Heart left ventricle (tissue), 16 donors: ENCODE measurements around the gene LPIN2. TPM values are rescaled to one million over a fixed set of nuclear protein-coding genes. Genes with fewer than 3 reads are reported as not detected.

Experiments used
- ATAC-seq, 4 donors: fragments of 200-7000 bp; cut with Tn5 transposase; one replicate each; pipeline ENCODE4 v1.9.1; 2020 to 2022; ENCODE audit warnings: moderate library complexity in 4 of 4, mild to moderate bottlenecking in 3 of 4, moderate number of reproducible peaks in 1 of 4
- DNase-seq, 5 donors: peaks; one replicate each; pipeline ENCODE4 v3.0.0-alpha.2; 2020
- H3K27ac ChIP-seq, 12 donors: fragments of 200-600 bp; sonication (generic) in 4 of 12; one replicate each; pipeline versions ENCODE4 v1.5.0 to v1.8.0; 2016 to 2022; ENCODE audit warnings: mild to moderate bottlenecking in 2 of 12
- H3K27me3 ChIP-seq, 9 donors: fragments of 200-600 bp; sonication (generic) in 2 of 9; one replicate each; pipeline versions ENCODE4 v1.5.1 to v1.8.0; 2016 to 2022; ENCODE audit warnings: mild to moderate bottlenecking in 3 of 9
- H3K36me3 ChIP-seq, 9 donors: fragments of 200-600 bp; sonication (generic) in 2 of 9; one replicate each; pipeline versions ENCODE4 v1.5.0 to v1.8.0; 2018 to 2022; ENCODE audit warnings: mild to moderate bottlenecking in 2 of 9
- H3K4me1 ChIP-seq, 12 donors: fragments of 200-600 bp; sonication (generic) in 4 of 12; one replicate each; pipeline versions ENCODE4 v1.5.0 to v1.8.0; 2016 to 2022; ENCODE audit warnings: mild to moderate bottlenecking in 3 of 12
- H3K4me3 ChIP-seq, 12 donors: fragments of 200-600 bp; sonication (generic) in 4 of 12; one replicate each; pipeline versions ENCODE4 v1.5.0 to v1.8.0; 2017 to 2022; ENCODE audit warnings: mild to moderate bottlenecking in 9 of 12, moderate library complexity in 4 of 12
- H3K9me3 ChIP-seq, 12 donors: fragments of 200-600 bp; sonication (generic) in 4 of 12; one replicate each; pipeline versions ENCODE4 v1.5.0 to v1.8.0; 2016 to 2022; ENCODE audit warnings: mild to moderate bottlenecking in 1 of 12
- POLR2A ChIP-seq, 2 donors: fragments of 450-650 bp; IDR thresholded peaks; one replicate each; pipeline ENCODE4 v1.6.1; 2017; ENCODE audit warnings: antibody characterized with exemption in 2 of 2, mild to moderate bottlenecking in 2 of 2, moderate library complexity in 2 of 2
- WGBS, 4 donors: extraction: QIAGEN DNeasy Blood & Tissue Kit in 2 of 4; methylation state at CpG; one replicate each; pipeline versions ENCODE4 v1.1.5 to v1.1.7; 2013 to 2018; 5-methylcytosine and 5-hydroxymethylcytosine counted together
- intact Hi-C, 10 donors: fragments of 100-400 bp; cut with DNase I; formaldehyde crosslinking; loops; one replicate each; pipeline versions ENCODE4 v1.11.1 to v1.14.2; 2022
- polyA plus RNA-seq, 2 donors: library from polyadenylated mRNA; stranded (reverse); fragments of 200-250 nt; gene quantifications; one replicate each; pipeline ENCODE4 v1.2.3, GENCODE V29; 2013
- total RNA-seq, 9 donors: library from RNA; depleted of rRNA in 2 of 9; stranded (reverse); fragments of >200 nt in 2 of 9; fragmentation: NEBNext Ultra II Directional in 3 of 9; extraction: Animal tissue kit (Norgen Biotek cat#: 25700) in 3 of 9; gene quantifications; one replicate each; pipeline versions ENCODE4 v1.1.0 to v1.2.4, GENCODE V29; 2016 to 2023
- TF ChIP-seq, protein P1 (sequence below), 12 donors: fragments of 200-600 bp; sonication (generic) in 4 of 12; IDR thresholded peaks; one replicate each; pipeline versions ENCODE4 v1.5.0 to v1.8.0; 2018 to 2022; ENCODE audit warnings: antibody characterized with exemption in 12 of 12, mild to moderate bottlenecking in 5 of 12
- donor health status: ischemic (EF 13 %, LVEDD 7.1; RV severe dilation, severe dysfunction).
- donor health status: healthy with polysubstance abuse.
- donor health status: DM: no; HTN: yes; CAD: no.
- donor health status: DM: no; HTN: no; CAD: no.
- donor health status: ischemic (EF 25% LVEDD 6.9; RV normal size, moderate dysfunction).
- donor health status: ischemic (EF 25% LVEDD 5.7; RV mildly dilated, moderate dysfunction).
- donor health status: healthy.
- donor health status: DM: yes; HTN: yes; CAD: no.
- donor health status: ischemic (EF 35%, LVEDD 5.7; RV mildly dilated, moderate dysfunction).
- donor health status: nonischemic (EF 11% LVEDD 7.7; RV severe dilation, severe dysfunction).
- donor health status: DM: yes; HTN: yes; CAD: no.
- donor health status: PGD.
- donor health status: ischemic (EF 29% LVEDD 5.4; RV normal size, mild dysfunction).
- donor health status: nonischemic (EF 23%, LVEDD 6.1; RV moderate dilation, normal function).

Gene LPIN2
- total and polyA plus RNA-seq, 11 donors: 1.9 to 21.6 (median 10.9) TPM

DNA sequence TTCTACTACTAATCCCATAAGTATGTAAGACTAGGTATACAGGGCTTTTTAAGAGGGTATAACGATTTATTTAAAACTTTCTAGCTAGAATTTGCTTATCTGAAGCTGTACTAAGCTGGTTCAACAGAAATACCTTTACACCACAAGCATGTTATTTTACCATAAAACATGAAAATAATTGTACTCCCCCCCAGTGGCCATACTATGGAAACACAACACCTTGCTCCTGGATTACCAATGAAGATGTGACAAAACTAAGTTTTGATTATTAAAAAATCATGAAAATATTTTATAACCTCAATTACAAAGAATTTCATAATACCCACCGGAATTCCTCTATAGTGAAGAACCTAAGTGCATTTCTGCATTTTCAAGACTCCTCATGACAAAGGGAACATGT lies 27.3 kb downstream of the LPIN2 start:
- Histone ChIP-seq H3K27me3 (no peaks in the 10 kb centered on the region), H3K4me1 (peaks cover 0 to 47% (median 16%) of the 10 kb centered on the region in 12 donors), H3K9me3 (no peaks in the 10 kb centered on the region), H3K4me3 (no peak overlapping the region), H3K27ac (no peak overlapping the region), H3K36me3 (no peaks in the 10 kb centered on the region)
- DNase-seq (no peak), ATAC-seq (no peak)
- WGBS, 4 donors: 85 to 96% (median 87%) methylated on average over 2 of the region's 2 CpGs
- no peak for TF ChIP-seq POLR2A (IDR thresholded peaks at IDR 0.05)
- TF ChIP-seq, protein P1, sequence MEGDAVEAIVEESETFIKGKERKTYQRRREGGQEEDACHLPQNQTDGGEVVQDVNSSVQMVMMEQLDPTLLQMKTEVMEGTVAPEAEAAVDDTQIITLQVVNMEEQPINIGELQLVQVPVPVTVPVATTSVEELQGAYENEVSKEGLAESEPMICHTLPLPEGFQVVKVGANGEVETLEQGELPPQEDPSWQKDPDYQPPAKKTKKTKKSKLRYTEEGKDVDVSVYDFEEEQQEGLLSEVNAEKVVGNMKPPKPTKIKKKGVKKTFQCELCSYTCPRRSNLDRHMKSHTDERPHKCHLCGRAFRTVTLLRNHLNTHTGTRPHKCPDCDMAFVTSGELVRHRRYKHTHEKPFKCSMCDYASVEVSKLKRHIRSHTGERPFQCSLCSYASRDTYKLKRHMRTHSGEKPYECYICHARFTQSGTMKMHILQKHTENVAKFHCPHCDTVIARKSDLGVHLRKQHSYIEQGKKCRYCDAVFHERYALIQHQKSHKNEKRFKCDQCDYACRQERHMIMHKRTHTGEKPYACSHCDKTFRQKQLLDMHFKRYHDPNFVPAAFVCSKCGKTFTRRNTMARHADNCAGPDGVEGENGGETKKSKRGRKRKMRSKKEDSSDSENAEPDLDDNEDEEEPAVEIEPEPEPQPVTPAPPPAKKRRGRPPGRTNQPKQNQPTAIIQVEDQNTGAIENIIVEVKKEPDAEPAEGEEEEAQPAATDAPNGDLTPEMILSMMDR (IDR thresholded peaks at IDR 0.05): peak; percentile 33 to 57 (median 50)
- intact Hi-C loops: loop anchor here in 3 of 10 donors (2.0 to 10.0 kb wide), 3 partner anchors 45 to 53 kb away; no protein-coding TSS in a partner anchor

DNA sequence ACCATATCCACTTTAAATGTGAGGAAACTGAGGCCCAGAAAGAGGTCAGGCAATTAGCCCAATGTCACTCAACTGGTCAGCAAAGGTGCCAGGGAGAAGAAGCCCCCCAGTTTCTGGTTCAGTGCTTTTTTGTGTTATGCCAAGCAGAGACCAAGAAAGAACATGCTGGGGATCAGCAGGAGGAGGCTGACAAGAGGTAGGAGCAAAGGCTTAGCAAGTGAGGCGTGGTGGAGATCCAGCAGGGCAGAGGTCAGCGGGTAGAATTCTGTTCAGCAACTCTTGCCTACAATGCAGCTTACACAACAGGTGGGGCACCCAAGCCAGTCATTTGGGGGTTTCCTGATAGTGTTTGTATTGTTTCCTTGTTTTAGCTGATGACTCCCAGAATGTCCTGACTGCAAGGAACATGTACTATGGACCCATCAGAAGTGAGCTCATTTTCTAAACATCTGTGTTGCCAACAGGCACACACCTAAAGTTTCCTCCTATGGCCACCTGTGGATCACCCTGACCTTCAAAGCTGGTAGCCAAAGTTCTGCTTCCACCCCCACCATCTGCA lies 28.2 kb downstream of the LPIN2 start:
- Histone ChIP-seq H3K36me3 (no peaks in the 10 kb centered on the region), H3K27me3 (no peaks in the 10 kb centered on the region), H3K9me3 (no peaks in the 10 kb centered on the region), H3K27ac (no peak overlapping the region), H3K4me1 (peaks cover 1 to 55% (median 24%) of the 10 kb centered on the region in 12 donors), H3K4me3 (no peak overlapping the region)
- intact Hi-C loops: loop anchor here in 6 of 10 donors (5.0 to 10.0 kb wide), 4 partner anchors 37 to 52 kb away; no protein-coding TSS in a partner anchor
- WGBS, 4 donors: 91 to 98% (median 96%) methylated on average over 2 of the region's 2 CpGs
- ATAC-seq: peak in 2 of 4 donors; percentile 16 to 24
- TF ChIP-seq, protein P1 (IDR thresholded peaks at IDR 0.05): no peak
- no peak for DNase-seq

DNA sequence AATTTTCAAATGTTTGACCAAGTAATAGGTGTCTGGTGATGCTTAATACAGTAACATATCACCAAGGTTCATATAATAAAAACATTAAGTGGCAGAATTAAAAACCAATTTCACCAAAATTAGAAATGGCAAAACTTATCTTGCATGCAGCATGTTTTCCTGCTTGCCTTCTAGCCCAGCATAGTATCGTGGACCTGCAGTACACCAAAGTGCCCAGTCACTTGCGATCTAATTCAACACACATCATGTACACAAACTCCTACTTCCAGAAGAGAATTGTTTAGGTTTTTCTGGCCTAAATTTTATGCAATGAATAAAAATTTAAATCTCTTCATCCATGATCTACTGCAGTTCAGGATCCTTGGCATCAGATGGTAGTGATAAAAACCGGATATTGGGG lies 28.9 kb downstream of the LPIN2 start:
- peaks cover 3 to 62% (median 30%) of the 10 kb centered on the region in 12 donors for H3K4me1 ChIP-seq
- ATAC-seq (no peak), DNase-seq (no peak)
- no peak overlapping the region for H3K4me3 ChIP-seq
- no peak overlapping the region for H3K27ac ChIP-seq
- WGBS, 4 donors: 91 to 97% (median 95%) methylated on average over 3 of the region's 3 CpGs
- H3K36me3 ChIP-seq: no peaks in the 10 kb centered on the region
- intact Hi-C loops: loop anchor here in 5 of 10 donors (5.0 to 10.0 kb wide), 4 partner anchors 37 to 52 kb away; no protein-coding TSS in a partner anchor
- TF ChIP-seq, protein P1 (IDR thresholded peaks at IDR 0.05): no peak
- no peak for TF ChIP-seq POLR2A (IDR thresholded peaks at IDR 0.05)
- no peaks in the 10 kb centered on the region for H3K9me3 ChIP-seq
- H3K27me3 ChIP-seq: no peaks in the 10 kb centered on the region

DNA sequence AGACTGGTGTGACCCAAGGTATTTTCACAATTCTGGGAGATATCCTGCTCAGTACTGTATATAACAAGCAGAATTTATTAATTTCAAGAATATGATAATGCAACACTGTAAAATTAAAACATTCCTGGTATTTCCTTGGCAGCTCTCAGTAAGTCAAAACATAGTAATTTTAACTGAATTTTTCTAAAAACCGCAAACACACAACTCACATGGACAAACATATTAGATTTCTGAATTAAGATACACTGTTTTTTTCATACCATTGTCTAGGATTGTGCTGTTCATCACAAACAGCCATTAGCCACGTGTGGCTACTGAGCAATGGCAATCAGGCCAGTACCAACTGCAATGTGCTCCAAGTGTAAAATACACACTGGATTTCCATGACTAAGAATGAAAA lies 29.6 kb downstream of the LPIN2 start:
- H3K4me1 ChIP-seq: peaks cover 6 to 70% (median 37%) of the 10 kb centered on the region in 12 donors

More for the DNA sequence above, 29.6 kb downstream of the LPIN2 start:
- H3K27ac ChIP-seq: peak overlapping the region in 2 of 12 donors; percentile 73 to 90
- no peaks in the 10 kb centered on the region for H3K9me3 ChIP-seq
- no peaks in the 10 kb centered on the region for H3K36me3 ChIP-seq
- intact Hi-C loops: loop anchor here in 5 of 10 donors (2.0 to 10.0 kb wide), 5 partner anchors 36 to 51 kb away; no protein-coding TSS in a partner anchor
- H3K4me3 ChIP-seq: no peak overlapping the region
- TF ChIP-seq, protein P1 (IDR thresholded peaks at IDR 0.05): no peak
- TF ChIP-seq POLR2A (IDR thresholded peaks at IDR 0.05): no peak
- ATAC-seq (no peak), DNase-seq (no peak)
- H3K27me3 ChIP-seq: no peaks in the 10 kb centered on the region
- 87 to 93% (median 92%) methylated on average over 2 of the region's 2 CpGs for WGBS, 4 donors
